WTC11 (cell line): Measurements from ENCODE around the gene GAA. TPM values are rescaled to one million over a fixed set of nuclear protein-coding genes. Genes with fewer than 3 reads are reported as not detected.

Experiments used
- ATAC-seq: fragments of 200-7000 bp; cut with Tn5 transposase; 2 replicates; pipeline ENCODE4 v1.10.0; 2021; ENCODE audit warnings: mild to moderate bottlenecking, moderate library complexity
- CTCF ChIA-PET: fragments of 300-600 bp; sonication (Branson Sonifier 250); formaldehyde crosslinking; loops from one replicate; lab custom pipeline; 2021; ENCODE audit warnings: antibody characterized with exemption; lab: Charles Lee
- POLR2A ChIA-PET: fragments of 350-600 bp; sonication (Branson Sonifier 250); formaldehyde crosslinking; loops from one replicate; lab custom pipeline; 2021; ENCODE audit warnings: antibody characterized with exemption; lab: Charles Lee
- DNase-seq: peaks from one replicate; pipeline ENCODE4 v3.0.0; 2021; ENCODE audit warnings: low spot score
- H3K27ac Mint-ChIP-seq: 2 replicates; pipeline ENCODE4 v1.8.0; 2021; ENCODE audit warnings: mixed read lengths
- H3K27me3 Mint-ChIP-seq: 2 replicates; pipeline ENCODE4 v1.8.0; 2021; ENCODE audit warnings: low read depth, mild to moderate bottlenecking, moderate library complexity, mixed read lengths
- H3K36me3 Mint-ChIP-seq: 2 replicates; pipeline ENCODE4 v1.8.0; 2021; ENCODE audit warnings: mixed read lengths
- H3K4me1 Mint-ChIP-seq: 2 replicates; pipeline ENCODE4 v1.8.0; 2022; ENCODE audit warnings: mixed read lengths
- H3K4me3 Mint-ChIP-seq: 2 replicates; pipeline ENCODE4 v1.8.0; 2021; ENCODE audit warnings: mild to moderate bottlenecking, moderate library complexity, mixed read lengths
- H3K9me3 Mint-ChIP-seq: 2 replicates; pipeline ENCODE4 v1.8.0; 2021; ENCODE audit warnings: mixed read lengths
- AR ChIP-seq: fragments of 250-450 bp; sonication (Bioruptor Pico); IDR thresholded peaks from 2 replicates; pipeline ENCODE4 v1.9.0; 2021; ENCODE audit warnings: mild to moderate bottlenecking
- ATF3 ChIP-seq: sonication (generic); formaldehyde crosslinking; conservative IDR thresholded peaks from 2 replicates; pipeline ENCODE4 v1.8.1; 2022; ENCODE audit warnings: mild to moderate bottlenecking, missing genetic modification reagents
- CBFB ChIP-seq: sonication (generic); formaldehyde crosslinking; IDR thresholded peaks from 2 replicates; pipeline ENCODE4 v1.8.1; 2022; ENCODE audit warnings: mild to moderate bottlenecking, low read depth, missing genetic modification reagents
- E2F1 ChIP-seq: sonication (generic); formaldehyde crosslinking; IDR thresholded peaks from 2 replicates; pipeline ENCODE4 v1.8.0; 2022; ENCODE audit warnings: mild to moderate bottlenecking, missing genetic modification reagents
- EMX1 ChIP-seq: fragments of 250-450 bp; sonication (Bioruptor Pico); IDR thresholded peaks from 2 replicates; pipeline ENCODE4 v1.8.0; 2021; ENCODE audit warnings: mild to moderate bottlenecking
- IRF2 ChIP-seq: sonication (generic); formaldehyde crosslinking; IDR thresholded peaks from 2 replicates; pipeline ENCODE4 v1.8.0; 2022; ENCODE audit warnings: low read depth, missing genetic modification reagents, borderline replicate concordance
- MYBL2 ChIP-seq: sonication (generic); formaldehyde crosslinking; IDR thresholded peaks from 2 replicates; pipeline ENCODE4 v1.8.1; 2023; ENCODE audit warnings: mild to moderate bottlenecking, moderate library complexity, missing genetic modification reagents
- PREB ChIP-seq: sonication (generic); formaldehyde crosslinking; IDR thresholded peaks from 2 replicates; pipeline ENCODE4 v1.8.1; 2022; ENCODE audit warnings: mild to moderate bottlenecking, missing genetic modification reagents, moderate library complexity, borderline replicate concordance
- PRRX2 ChIP-seq: fragments of 250-450 bp; sonication (Bioruptor Pico); IDR thresholded peaks from 2 replicates; pipeline ENCODE4 v1.8.0; 2021; ENCODE audit warnings: mild to moderate bottlenecking
- RELA ChIP-seq: sonication (generic); formaldehyde crosslinking; IDR thresholded peaks from 2 replicates; pipeline ENCODE4 v1.8.1; 2022; ENCODE audit warnings: missing genetic modification reagents, mild to moderate bottlenecking, borderline replicate concordance
- ZNF121 ChIP-seq: sonication (generic); formaldehyde crosslinking; IDR thresholded peaks from 2 replicates; pipeline ENCODE4 v1.8.0; 2023; ENCODE audit warnings: missing genetic modification reagents
- ZNF416 ChIP-seq: fragments of 250-450 bp; sonication (Bioruptor Pico); IDR thresholded peaks from 2 replicates; pipeline ENCODE4 v1.9.0; 2021; ENCODE audit warnings: mild to moderate bottlenecking, inconsistent platforms
- ZNF671 ChIP-seq: fragments of 250-450 bp; sonication (Bioruptor Pico); IDR thresholded peaks from 2 replicates; pipeline ENCODE4 v1.8.0; 2021; ENCODE audit warnings: mild to moderate bottlenecking
- total RNA-seq: library from RNA; stranded (reverse); gene quantifications from 3 replicates; pipeline ENCODE4 v1.2.3, GENCODE V29; 2021
- TF ChIP-seq, protein P1 (sequence below): fragments of 250-450 bp; sonication (Bioruptor Pico); IDR thresholded peaks from 2 replicates; pipeline ENCODE4 v1.9.0; 2021; ENCODE audit warnings: mild to moderate bottlenecking
- TF ChIP-seq, protein P2 (sequence below): sonication (generic); formaldehyde crosslinking; IDR thresholded peaks from 2 replicates; pipeline ENCODE4 v1.8.1; 2023; ENCODE audit warnings: mild to moderate bottlenecking, missing genetic modification reagents, moderate library complexity
- TF ChIP-seq, protein P3 (sequence below): sonication (generic); formaldehyde crosslinking; IDR thresholded peaks from 2 replicates; pipeline ENCODE4 v1.8.1; 2022; ENCODE audit warnings: missing genetic modification reagents, borderline replicate concordance
- TF ChIP-seq, protein P4 (sequence below): sonication (generic); formaldehyde crosslinking; IDR thresholded peaks from 2 replicates; pipeline ENCODE4 v1.8.0; 2023; ENCODE audit warnings: mild to moderate bottlenecking, missing genetic modification reagents

GAA gene
- total RNA-seq, 1 experiment from 2014 or later: 91.6 TPM

DNA sequence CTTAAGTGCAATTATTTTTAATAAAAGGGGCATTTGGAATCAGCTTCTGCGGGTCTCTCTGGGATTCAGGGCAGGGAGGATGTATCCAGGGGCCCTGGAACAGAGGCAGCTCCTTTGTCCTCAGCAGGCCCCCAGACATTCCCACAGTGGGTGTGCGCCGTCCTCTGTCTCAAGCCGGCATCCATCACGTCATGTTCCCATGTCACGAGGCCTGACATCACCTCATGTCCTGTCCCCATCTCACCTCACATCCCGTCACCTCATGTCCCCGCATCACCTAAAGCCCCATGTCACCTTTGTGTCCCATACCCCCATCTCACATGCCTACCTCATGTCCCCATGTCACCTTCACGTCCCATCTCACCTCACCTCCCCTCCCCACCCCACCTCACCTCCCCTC, 18.5 kb downstream of the GAA start (continued):
- TF ChIP-seq AR (CRISPR knock-in tag): no peak
- TF ChIP-seq ZNF671: no peak
- TF ChIP-seq, all 79 proteins: peak for 0

GRCh38 chr17:80122026-80122575, 20.7 kb downstream of the GAA start:
- no peak for TF ChIP-seq RELA (CRISPR knock-in tag)
- TF ChIP-seq E2F1: no peak
- TF ChIP-seq PREB (CRISPR knock-in tag): no peak
- TF ChIP-seq, protein P1, sequence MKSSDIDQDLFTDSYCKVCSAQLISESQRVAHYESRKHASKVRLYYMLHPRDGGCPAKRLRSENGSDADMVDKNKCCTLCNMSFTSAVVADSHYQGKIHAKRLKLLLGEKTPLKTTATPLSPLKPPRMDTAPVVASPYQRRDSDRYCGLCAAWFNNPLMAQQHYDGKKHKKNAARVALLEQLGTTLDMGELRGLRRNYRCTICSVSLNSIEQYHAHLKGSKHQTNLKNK: no peak
- TF ChIP-seq, protein P2, sequence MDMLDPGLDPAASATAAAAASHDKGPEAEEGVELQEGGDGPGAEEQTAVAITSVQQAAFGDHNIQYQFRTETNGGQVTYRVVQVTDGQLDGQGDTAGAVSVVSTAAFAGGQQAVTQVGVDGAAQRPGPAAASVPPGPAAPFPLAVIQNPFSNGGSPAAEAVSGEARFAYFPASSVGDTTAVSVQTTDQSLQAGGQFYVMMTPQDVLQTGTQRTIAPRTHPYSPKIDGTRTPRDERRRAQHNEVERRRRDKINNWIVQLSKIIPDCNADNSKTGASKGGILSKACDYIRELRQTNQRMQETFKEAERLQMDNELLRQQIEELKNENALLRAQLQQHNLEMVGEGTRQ (CRISPR knock-in tag): no peak
- TF ChIP-seq MYBL2 (CRISPR knock-in tag): no peak
- no peak for TF ChIP-seq ZNF121 (CRISPR knock-in tag)
- TF ChIP-seq IRF2 (CRISPR knock-in tag): no peak
- TF ChIP-seq ATF3 (CRISPR knock-in tag): no peak
- no peak for TF ChIP-seq PRRX2
- TF ChIP-seq ZNF416: no peak
- no peak for TF ChIP-seq CBFB (CRISPR knock-in tag)
- TF ChIP-seq, protein P3, sequence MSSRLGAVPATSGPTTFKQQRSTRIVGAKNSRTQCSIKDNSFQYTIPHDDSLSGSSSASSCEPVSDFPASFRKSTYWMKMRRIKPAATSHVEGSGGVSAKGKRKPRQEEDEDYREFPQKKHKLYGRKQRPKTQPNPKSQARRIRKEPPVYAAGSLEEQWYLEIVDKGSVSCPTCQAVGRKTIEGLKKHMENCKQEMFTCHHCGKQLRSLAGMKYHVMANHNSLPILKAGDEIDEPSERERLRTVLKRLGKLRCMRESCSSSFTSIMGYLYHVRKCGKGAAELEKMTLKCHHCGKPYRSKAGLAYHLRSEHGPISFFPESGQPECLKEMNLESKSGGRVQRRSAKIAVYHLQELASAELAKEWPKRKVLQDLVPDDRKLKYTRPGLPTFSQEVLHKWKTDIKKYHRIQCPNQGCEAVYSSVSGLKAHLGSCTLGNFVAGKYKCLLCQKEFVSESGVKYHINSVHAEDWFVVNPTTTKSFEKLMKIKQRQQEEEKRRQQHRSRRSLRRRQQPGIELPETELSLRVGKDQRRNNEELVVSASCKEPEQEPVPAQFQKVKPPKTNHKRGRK (CRISPR knock-in tag): no peak
- TF ChIP-seq, protein P4, sequence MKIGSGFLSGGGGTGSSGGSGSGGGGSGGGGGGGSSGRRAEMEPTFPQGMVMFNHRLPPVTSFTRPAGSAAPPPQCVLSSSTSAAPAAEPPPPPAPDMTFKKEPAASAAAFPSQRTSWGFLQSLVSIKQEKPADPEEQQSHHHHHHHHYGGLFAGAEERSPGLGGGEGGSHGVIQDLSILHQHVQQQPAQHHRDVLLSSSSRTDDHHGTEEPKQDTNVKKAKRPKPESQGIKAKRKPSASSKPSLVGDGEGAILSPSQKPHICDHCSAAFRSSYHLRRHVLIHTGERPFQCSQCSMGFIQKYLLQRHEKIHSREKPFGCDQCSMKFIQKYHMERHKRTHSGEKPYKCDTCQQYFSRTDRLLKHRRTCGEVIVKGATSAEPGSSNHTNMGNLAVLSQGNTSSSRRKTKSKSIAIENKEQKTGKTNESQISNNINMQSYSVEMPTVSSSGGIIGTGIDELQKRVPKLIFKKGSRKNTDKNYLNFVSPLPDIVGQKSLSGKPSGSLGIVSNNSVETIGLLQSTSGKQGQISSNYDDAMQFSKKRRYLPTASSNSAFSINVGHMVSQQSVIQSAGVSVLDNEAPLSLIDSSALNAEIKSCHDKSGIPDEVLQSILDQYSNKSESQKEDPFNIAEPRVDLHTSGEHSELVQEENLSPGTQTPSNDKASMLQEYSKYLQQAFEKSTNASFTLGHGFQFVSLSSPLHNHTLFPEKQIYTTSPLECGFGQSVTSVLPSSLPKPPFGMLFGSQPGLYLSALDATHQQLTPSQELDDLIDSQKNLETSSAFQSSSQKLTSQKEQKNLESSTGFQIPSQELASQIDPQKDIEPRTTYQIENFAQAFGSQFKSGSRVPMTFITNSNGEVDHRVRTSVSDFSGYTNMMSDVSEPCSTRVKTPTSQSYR (CRISPR knock-in tag): no peak
- TF ChIP-seq EMX1 (CRISPR knock-in tag): no peak
- ATAC-seq (no peak), DNase-seq (no peak)
- peaks cover 14% of the 10 kb centered on the region for H3K4me1 Mint-ChIP-seq
- peaks cover 2% of the 10 kb centered on the region; the same call in 1 of the 2 replicates for H3K36me3 Mint-ChIP-seq
- no peaks in the 10 kb centered on the region for H3K27me3 Mint-ChIP-seq
- POLR2A ChIA-PET: interaction anchor here (1.2 kb wide), 1 partner anchor 67 kb away, joined by 5 read pairs; no protein-coding TSS in a partner anchor
- no peak overlapping the region for H3K27ac Mint-ChIP-seq
- no peak overlapping the region for H3K4me3 Mint-ChIP-seq
- CTCF ChIA-PET: interaction anchor here (0.7 to 5.4 kb wide), 2 partner anchors 21 to 39 kb away, joined by 3 to 107 read pairs; partner anchors contain the start of gene GAA
- no peaks in the 10 kb centered on the region for H3K9me3 Mint-ChIP-seq
